ENCODE measurements around the gene EXOSC2.

DNA sequence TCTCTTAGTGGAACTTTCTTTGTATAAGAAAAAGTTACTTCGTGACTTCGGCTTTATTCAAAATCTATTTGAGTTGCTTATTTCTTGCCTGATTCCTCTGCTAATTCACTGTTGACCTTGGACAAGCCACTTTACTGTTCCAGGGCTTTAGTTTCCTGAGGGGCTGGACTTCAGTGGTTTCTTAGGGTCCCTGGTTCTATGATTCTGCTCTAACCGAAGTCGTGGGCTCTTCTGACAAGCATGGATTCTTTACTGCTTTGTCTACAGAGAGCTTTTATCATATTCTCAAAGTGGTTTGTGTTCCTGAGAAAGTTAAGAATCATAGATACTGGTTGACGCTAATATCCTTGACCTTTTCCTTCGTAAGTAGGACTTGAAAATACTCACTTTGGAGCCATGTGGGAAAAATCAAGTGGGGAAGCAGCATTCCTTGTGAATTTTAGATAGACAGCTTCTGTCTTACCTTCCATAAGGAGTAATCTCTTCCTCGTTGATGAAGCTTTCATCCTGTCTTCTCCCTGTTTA, 21.1 kb downstream of the EXOSC2 start:
- TF ChIP-seq, protein P1, sequence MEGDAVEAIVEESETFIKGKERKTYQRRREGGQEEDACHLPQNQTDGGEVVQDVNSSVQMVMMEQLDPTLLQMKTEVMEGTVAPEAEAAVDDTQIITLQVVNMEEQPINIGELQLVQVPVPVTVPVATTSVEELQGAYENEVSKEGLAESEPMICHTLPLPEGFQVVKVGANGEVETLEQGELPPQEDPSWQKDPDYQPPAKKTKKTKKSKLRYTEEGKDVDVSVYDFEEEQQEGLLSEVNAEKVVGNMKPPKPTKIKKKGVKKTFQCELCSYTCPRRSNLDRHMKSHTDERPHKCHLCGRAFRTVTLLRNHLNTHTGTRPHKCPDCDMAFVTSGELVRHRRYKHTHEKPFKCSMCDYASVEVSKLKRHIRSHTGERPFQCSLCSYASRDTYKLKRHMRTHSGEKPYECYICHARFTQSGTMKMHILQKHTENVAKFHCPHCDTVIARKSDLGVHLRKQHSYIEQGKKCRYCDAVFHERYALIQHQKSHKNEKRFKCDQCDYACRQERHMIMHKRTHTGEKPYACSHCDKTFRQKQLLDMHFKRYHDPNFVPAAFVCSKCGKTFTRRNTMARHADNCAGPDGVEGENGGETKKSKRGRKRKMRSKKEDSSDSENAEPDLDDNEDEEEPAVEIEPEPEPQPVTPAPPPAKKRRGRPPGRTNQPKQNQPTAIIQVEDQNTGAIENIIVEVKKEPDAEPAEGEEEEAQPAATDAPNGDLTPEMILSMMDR (IDR thresholded peaks at IDR 0.05) = no peak
- no peak for TF ChIP-seq POLR2A (IDR thresholded peaks at IDR 0.05)

Measured in uterus (tissue), 2 donors.